ENCODE data around the gene COL25A1.

DNA sequence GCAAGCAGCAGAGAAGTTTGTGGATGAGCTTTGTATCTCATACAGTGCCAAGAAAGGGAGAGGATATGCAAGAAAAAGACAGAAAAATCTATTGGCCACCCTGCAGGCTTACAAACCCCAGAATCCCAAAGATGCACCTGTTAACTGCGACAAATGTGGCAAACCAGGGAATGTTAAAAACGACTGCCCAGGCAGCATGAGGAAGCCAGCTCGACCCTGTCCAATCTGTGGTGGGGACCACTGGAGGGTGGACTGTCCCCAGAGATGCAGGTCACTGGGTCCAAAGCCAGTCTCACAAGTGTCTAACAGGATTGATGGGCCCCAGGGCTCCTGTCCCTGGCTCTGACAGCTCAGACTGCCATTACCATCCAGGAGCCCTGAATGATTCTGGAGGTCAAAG, 12.9 kb upstream of the COL25A1 start:
- TF ChIP-seq, protein P1, sequence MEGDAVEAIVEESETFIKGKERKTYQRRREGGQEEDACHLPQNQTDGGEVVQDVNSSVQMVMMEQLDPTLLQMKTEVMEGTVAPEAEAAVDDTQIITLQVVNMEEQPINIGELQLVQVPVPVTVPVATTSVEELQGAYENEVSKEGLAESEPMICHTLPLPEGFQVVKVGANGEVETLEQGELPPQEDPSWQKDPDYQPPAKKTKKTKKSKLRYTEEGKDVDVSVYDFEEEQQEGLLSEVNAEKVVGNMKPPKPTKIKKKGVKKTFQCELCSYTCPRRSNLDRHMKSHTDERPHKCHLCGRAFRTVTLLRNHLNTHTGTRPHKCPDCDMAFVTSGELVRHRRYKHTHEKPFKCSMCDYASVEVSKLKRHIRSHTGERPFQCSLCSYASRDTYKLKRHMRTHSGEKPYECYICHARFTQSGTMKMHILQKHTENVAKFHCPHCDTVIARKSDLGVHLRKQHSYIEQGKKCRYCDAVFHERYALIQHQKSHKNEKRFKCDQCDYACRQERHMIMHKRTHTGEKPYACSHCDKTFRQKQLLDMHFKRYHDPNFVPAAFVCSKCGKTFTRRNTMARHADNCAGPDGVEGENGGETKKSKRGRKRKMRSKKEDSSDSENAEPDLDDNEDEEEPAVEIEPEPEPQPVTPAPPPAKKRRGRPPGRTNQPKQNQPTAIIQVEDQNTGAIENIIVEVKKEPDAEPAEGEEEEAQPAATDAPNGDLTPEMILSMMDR (IDR thresholded peaks at IDR 0.05) = no peak
- TF ChIP-seq POLR2A (IDR thresholded peaks at IDR 0.05) = no peak
